Esophagus squamous epithelium (tissue), 5 donors: ENCODE results near the gene TUT1. TPM values are rescaled to one million over a fixed set of nuclear protein-coding genes. Genes with fewer than 3 reads are reported as not detected.

ENCODE experiments used
- DNase-seq: peaks from one replicate; lab custom pipeline; 2025; lab: John Stamatoyannopoulos, UW
- H3K27ac ChIP-seq, 4 donors: fragments of 200-600 bp; sonication (generic); one replicate each; pipeline ENCODE4 v1.5.1; 2016 to 2019; ENCODE audit warnings: mild to moderate bottlenecking in 1 of 4
- H3K27me3 ChIP-seq, 4 donors: fragments of 200-600 bp; sonication (generic); 1 replicate in 3 of 4; 2 replicates in 1 of 4; pipeline versions ENCODE4 v1.5.1 to v1.6.0; 2017 to 2021; ENCODE audit warnings: antibody characterized with exemption in 1 of 4
- H3K36me3 ChIP-seq, 3 donors: fragments of 200-600 bp; sonication (generic); one replicate each; pipeline ENCODE4 v1.5.1; 2016 to 2019
- H3K4me1 ChIP-seq, 3 donors: fragments of 200-600 bp; sonication (generic); one replicate each; pipeline ENCODE4 v1.5.1; 2017 to 2019
- H3K4me3 ChIP-seq, 4 donors: fragments of 200-600 bp; sonication (generic); 1 replicate in 3 of 4; 2 replicates in 1 of 4; pipeline ENCODE4 v1.5.1; 2016 to 2019; ENCODE audit warnings: mild to moderate bottlenecking in 2 of 4, moderate library complexity in 1 of 4
- H3K9me3 ChIP-seq, 3 donors: fragments of 200-600 bp; sonication (generic); one replicate each; pipeline ENCODE4 v1.5.1; 2016 to 2019
- CTCF ChIP-seq, 6 experiments: fragments of 450-650 bp in 4 of 6; fragments of 200-600 bp in 2 of 6; sonication (generic) in 2 of 6; IDR thresholded peaks; one replicate each; pipeline ENCODE4 v1.5.1; 2016 to 2019; ENCODE audit warnings: antibody characterized with exemption in 6 of 6, mild to moderate bottlenecking in 4 of 6, moderate library complexity in 4 of 6
- POLR2A ChIP-seq, 4 donors: fragments of 450-650 bp; IDR thresholded peaks; one replicate each; pipeline ENCODE4 v1.6.1; 2017; ENCODE audit warnings: antibody characterized with exemption in 4 of 4, mild to moderate bottlenecking in 4 of 4, moderate library complexity in 3 of 4
- WGBS, 2 donors: methylation state at CpG; one replicate each; pipeline ENCODE4 v1.1.5; 2018; 5-methylcytosine and 5-hydroxymethylcytosine counted together
- intact Hi-C: fragments of 100-400 bp; cut with DNase I; formaldehyde crosslinking; loops from one replicate; pipeline ENCODE4 v1.15.0; 2022
- total RNA-seq, 4 donors: library from RNA; depleted of rRNA; stranded (reverse); fragments of >200 nt; gene quantifications; one replicate each; pipeline ENCODE4 v1.1.0, GENCODE V29; 2016
- donor health status: DM: yes; HTN: yes; CAD: no.

The TUT1 gene
- total RNA-seq, 4 donors from 2014 or later, result 5.0 to 12.7 (median 8.0) TPM

DNA sequence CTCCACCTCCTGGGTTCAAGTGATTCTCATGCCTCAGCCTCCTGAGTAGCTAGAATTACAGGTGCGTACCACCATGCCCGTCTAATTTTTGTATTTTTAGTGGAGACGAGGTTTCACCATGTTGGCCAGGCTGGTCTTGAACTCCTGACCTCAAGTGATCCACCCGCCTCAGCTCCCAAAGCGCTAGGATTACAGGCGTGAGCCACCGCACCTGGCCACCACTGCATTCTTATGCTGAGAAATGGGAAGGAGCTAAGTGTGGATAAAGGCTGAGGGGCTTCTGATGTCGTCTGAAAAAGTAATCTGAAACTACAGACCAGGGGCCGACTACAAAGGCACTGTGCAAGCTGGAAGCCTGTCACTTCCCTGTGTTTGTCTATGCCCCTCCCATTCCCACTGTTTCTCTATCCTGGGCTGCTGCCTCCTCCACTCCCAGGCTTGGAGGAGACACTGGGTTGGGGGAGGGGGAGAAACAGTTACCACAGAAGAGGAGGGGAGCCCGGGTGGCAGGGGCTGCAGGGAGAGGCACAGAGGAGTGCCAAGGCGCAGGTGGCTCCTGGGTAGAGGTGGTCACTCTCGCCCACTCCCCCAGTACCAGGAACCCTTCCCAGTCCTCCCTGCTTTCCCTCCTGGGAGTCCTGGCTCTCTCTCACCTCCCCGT, 13.3 kb upstream of the TUT1 start:
- H3K27ac ChIP-seq, result no peak overlapping the region
- DNase-seq, result no peak
- H3K9me3 ChIP-seq, result no peaks in the 10 kb centered on the region
- H3K4me3 ChIP-seq, result no peak overlapping the region
- WGBS, 2 donors, result 66 to 77% methylated on average over 7 to 10 of the region's 13 CpGs
- no peak for TF ChIP-seq POLR2A (IDR thresholded peaks at IDR 0.05)
- TF ChIP-seq CTCF (IDR thresholded peaks at IDR 0.05), result no peak
- H3K36me3 ChIP-seq, result peaks cover 4 to 62% (median 7%) of the 10 kb centered on the region in 3 donors
- no peaks in the 10 kb centered on the region for H3K27me3 ChIP-seq
- intact Hi-C loops, result no loop called here
- H3K4me1 ChIP-seq, result peaks cover 15 to 76% (median 21%) of the 10 kb centered on the region in 3 donors

DNA sequence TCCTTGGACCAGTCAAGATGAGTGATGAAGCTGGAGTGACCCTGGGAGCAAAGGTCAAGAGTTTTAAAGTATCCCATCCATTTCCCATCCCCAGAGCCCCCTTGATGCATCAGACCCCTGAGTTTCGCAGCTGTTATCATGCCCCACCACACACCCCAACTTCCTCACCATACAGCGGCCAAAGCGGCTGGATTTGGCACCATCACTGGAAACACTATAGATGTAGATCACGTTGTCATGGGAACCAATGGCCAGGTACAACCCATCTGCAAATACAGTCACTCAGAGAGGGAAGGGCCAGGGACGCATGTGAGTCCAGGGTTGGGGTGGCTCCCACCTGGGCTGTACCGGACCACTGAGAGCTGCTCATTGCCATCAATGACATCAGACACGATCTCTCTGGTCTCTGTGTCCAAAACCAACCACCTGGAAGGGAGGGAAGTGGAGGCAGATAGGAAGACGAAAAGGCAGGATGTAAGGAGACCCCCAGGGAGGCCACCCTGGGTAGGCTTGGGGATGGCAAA, 12.5 kb upstream of the TUT1 start:
- Histone ChIP-seq H3K27me3 (no peaks in the 10 kb centered on the region), H3K27ac (peak overlapping the region in 3 of 4 donors; percentile 95 to 99 (median 99)), H3K4me3 (no peak overlapping the region), H3K4me1 (peaks cover 22 to 83% (median 25%) of the 10 kb centered on the region in 3 donors), H3K9me3 (no peaks in the 10 kb centered on the region), H3K36me3 (peaks cover 4 to 54% (median 5%) of the 10 kb centered on the region in 3 donors)
- TF ChIP-seq CTCF (IDR thresholded peaks at IDR 0.05), result no peak
- no peak for TF ChIP-seq POLR2A (IDR thresholded peaks at IDR 0.05)
- 91 to 94% methylated on average over 5 to 7 of the region's 8 CpGs for WGBS, 2 donors
- intact Hi-C loops, result no loop called here
- DNase-seq, result no peak

DNA sequence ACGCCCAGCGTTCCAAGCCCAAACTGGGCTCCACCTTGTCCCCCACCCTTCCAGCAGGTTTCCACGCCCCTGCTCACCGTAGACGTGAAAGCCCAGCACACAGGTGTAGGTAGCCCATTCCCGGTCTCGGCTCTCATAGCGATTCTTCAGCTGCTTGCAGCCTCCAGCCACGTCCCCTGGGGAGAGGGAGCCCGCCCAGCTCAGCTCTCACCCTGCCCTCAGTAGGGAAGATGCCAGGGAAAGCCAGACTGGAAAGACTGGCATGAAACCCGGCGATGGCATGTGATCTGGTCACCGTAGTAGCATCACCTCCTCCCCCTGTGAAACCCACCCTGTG, 11.7 kb upstream of the TUT1 start:
- Histone ChIP-seq H3K9me3 (no peaks in the 10 kb centered on the region), H3K4me1 (peaks cover 27 to 87% (median 33%) of the 10 kb centered on the region in 3 donors), H3K27me3 (no peaks in the 10 kb centered on the region), H3K36me3 (peaks cover 9 to 54% (median 10%) of the 10 kb centered on the region in 3 donors), H3K27ac (peak overlapping the region; percentile 95 to 99 (median 98)), H3K4me3 (peak overlapping the region; percentile 89 to 99 (median 94))
- no peak for DNase-seq
- WGBS, 2 donors, result 44% methylated on average over 9 of the region's 13 CpGs; no CpG with 5 or more reads in 1 of the 2 donors
- TF ChIP-seq CTCF (IDR thresholded peaks at IDR 0.05) (no peak), POLR2A (IDR thresholded peaks at IDR 0.05) (no peak)
- intact Hi-C loops, result no loop called here

- no peak for DNase-seq
- H3K27me3 ChIP-seq, result no peaks in the 10 kb centered on the region
- peak overlapping the region; percentile 95 to 99 (median 98) for H3K27ac ChIP-seq
- H3K4me1 ChIP-seq, result peaks cover 27 to 87% (median 33%) of the 10 kb centered on the region in 3 donors
- peak overlapping the region; percentile 89 to 99 (median 94) for H3K4me3 ChIP-seq
- no peaks in the 10 kb centered on the region for H3K9me3 ChIP-seq
- 38 to 61% methylated on average over 7 to 40 of the region's 96 CpGs for WGBS, 2 donors
- intact Hi-C loops, result no loop called here
- peak in 2 of 6 experiments; percentile 6 to 15 for TF ChIP-seq CTCF (IDR thresholded peaks at IDR 0.05)
- TF ChIP-seq POLR2A (IDR thresholded peaks at IDR 0.05), result peak in 1 of 4 donors; percentile 27
- H3K36me3 ChIP-seq, result peaks cover 16 to 54% (median 16%) of the 10 kb centered on the region in 3 donors
Observed at GRCh38 chr11:62602141-62603071, 11.1 kb upstream of the TUT1 start.
